C4-2B (cell line): ENCODE measurements around the gene PRKG2.

Source experiments
- H3K27ac ChIP-seq: fragments of 450-650 bp; 2 replicates; pipeline ENCODE4 v1.5.1; 2017
- CTCF ChIP-seq: fragments of 450-650 bp; conservative IDR thresholded peaks from 2 replicates; pipeline ENCODE4 v1.5.1; 2017; ENCODE audit warnings: mild to moderate bottlenecking
- ZFX ChIP-seq: fragments of 450-650 bp; IDR thresholded peaks from 2 replicates; pipeline ENCODE4 v1.6.1; 2017

The PRKG2 gene

DNA sequence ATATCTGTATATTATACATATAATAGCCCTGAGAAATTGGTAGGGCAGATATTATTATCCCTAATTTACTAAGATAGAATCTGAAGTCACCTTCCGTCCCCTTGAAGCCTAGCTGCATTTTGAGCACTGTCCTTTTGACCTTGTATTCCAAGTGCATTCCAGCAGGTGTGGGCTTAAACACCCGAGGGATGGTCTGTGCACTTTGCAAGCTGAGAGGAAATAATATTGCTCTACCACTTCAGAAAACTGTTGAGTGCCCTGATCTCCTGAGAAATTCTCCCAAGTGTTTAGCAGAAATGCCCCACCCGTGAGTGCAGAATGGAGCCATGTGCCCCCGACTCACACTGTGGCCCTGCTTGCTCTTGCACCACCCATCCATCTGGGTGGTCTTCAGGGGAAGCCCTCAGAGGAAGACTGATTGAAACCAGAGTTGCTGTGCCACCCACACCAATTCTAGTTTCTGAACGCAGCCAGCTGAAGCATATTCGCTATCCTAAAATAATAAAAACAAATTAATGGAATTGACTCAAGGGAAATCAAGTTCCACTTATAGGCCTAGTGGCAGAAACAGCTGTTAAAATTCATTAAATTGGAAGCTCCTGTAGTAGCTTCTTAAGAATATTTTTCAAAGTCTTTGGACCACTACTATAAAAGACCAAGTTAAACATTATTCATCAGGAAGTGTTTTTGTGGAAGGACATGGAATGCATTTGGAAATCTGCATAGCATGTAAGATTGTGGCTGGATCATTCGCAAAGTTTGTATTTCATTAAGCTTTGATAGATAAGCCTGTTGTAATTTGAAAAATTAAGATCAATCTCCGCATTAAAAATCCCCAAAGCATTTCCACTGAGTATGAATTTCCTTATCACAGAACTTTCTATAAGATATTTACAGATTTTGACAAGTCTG, 41.3 kb upstream of the PRKG2 start:
- H3K27ac ChIP-seq = no peak overlapping the region
- TF ChIP-seq ZFX = no peak
- no peak for TF ChIP-seq CTCF

GRCh38 chr4:81255524-81255923, 40.5 kb upstream of the PRKG2 start:
- no peak overlapping the region for H3K27ac ChIP-seq
- TF ChIP-seq ZFX (no peak), CTCF (no peak)

DNA sequence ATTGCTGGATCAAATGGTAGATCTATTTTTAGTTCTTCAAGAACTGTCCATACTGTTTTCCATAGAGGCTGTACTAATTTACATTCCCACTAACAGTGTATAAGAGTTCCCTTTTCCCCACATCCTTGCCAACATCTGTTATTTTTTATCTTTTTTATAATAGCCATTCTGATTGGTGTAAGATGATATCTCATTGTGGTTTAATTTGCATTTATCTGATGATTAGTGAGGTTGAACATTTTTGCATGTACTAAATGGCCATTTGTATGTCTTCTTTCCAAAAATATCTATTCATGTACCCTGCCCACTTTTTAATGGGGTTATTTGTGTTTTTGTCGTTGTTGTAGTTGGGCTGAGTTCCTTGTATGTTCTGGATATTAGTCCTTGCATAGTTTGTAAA, 35.4 kb upstream of the PRKG2 start:
- H3K27ac ChIP-seq = no peak overlapping the region
- TF ChIP-seq CTCF = no peak
- TF ChIP-seq ZFX = no peak

DNA sequence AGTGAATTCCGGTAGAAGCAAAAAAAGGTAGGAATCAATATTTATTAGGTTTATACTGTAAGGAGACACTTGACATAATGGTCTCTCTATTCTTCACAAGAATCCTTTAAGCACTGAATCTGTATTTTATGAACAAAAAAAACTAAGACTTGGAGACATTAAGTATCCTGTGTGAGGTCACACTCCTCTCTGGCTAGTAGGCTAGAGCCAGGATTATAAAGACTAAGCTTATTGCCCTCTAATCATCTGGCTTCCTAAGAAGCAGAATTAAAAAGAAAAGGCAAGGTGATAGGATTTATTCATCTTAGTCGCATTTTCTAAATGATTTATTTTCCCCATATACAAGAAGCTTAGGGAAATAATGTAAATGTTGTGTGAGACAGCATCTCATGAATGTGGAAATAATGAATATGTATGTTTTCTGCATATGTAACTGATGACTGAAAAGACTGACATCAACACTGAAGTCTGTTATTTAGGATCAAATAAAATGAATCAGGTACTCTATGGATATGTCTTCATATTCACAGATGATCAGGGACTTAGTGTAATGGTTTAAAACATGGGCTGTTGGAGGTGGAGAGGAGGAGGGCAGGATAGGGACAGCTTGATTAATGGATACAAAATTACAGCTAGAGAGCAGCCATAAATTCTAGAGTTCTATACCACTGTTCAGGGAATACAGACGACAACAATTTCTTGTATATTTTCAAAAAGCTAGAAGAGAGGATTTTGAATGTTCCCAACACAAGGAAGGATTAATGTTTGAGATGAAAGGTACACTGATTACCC, 30.4 kb upstream of the PRKG2 start:
- TF ChIP-seq CTCF (no peak), ZFX (no peak)
- no peak overlapping the region for H3K27ac ChIP-seq

DNA sequence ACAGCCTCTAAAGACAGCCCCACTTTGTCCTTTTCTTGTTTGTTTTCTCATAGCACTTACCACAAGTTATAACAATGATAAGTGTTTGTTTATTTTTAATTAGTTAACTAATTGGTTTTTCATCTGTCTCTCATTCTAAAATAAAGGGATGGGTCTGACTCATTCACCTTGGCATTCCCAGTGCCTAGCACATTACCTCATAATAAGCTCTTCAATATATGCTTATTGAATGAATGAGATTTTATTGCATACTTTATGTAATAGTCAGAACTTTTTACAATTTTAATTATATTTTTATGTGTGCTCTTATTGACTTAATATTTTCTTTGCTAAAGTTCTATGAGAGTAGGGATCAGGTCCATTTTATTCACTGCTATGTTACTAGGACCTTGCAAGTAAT, 22.8 kb upstream of the PRKG2 start:
- no peak overlapping the region for H3K27ac ChIP-seq
- no peak for TF ChIP-seq CTCF
- TF ChIP-seq ZFX = no peak

DNA sequence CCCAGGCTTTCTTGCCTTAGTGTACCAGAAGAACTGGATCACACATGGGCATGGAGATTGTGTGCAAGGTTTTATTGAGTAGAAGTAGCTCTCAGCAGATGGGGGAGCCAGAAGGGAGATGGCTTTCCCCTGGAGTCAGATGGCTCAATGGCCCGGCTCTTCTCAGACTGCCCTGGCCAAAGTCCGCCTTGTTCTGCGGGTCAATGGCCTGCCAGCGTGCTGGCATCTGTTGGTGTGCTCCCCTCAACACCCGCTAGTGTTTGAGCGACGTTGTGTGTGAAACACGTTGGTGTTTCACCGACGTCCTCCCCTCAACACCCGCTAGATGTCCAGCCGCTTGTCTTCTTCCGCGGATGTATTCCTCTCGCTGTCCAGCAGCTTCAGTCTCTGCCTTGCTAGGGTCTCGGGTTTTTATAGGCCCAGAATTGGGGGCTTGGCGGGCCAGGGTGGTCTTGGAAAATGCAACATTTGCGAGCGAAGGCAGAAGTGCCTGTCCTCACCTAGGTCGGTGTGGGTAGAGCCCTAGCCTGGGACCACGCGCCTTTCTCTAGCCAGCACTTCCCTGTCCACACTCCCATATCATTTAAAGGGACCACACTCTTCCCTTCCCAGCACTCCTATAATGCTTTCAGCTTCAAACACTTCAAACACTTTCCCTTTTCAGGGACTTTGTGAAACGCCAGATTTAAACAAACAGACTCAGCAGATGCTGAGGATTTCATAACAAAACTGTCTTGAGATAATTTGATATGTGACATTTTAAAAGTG, 21.1 kb upstream of the PRKG2 start:
- TF ChIP-seq ZFX = no peak
- no peak for TF ChIP-seq CTCF
- no peak overlapping the region for H3K27ac ChIP-seq
